HG02885 (cell line): ENCODE results near the gene MLLT10.

Source experiments
- ATAC-seq: cut with Tn5 transposase; IDR thresholded peaks from one replicate; pipeline ENCODE4 v1.9.1; 2021; ENCODE audit warnings: mild to moderate bottlenecking; ENCODE audit not compliant: unreplicated experiment, poor library complexity

MLLT10 gene

DNA sequence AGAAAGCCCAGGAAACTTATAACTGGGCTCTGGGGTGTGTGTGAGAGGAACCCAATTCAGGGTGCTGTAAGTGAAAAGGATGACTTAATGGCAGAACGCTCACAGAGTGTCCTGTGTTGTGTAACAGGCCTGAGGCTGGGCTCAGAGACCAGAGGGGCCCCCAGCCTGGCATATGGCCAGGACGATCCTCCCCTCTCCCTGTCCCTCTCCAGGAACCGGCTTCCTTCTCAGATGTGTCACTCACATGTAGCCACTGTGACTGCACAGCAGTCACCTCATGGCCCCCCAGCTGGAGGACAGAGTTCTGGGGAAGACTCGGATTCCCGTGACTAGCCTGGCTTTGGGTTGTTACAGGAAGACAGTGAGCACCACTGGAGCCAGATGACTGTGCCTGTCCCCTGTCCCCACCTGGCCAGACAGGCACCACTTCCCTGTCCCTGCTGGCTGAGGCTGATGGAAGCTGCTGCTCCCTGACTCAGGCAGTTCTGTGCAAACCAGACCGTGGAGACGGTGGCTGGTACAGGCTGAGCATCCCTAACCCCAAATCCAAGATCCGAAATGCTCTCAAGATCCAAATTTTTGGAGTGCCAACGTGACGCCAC lies 220.5 kb downstream of the MLLT10 start:
- no peak for ATAC-seq

DNA sequence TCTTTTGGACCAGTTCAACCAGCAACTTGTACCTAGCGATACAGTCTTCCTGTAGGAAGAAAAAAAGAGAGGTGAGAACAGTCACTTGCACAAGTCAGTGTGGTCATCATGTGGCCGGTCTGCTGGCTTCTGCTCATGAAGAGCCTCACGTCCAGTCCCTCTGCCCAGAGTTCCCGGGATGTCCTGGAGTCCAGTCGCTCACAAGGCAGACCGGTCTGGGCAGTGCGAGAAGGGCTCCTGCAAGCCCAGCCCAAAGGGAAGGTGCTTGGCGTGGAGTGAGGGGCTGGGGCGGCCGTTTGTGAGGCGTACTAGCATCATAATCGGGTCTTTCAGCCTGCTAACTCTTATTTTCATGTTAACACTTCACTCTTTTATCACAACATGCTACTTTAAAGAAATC lies 222.7 kb downstream of the MLLT10 start:
- ATAC-seq = no peak

DNA sequence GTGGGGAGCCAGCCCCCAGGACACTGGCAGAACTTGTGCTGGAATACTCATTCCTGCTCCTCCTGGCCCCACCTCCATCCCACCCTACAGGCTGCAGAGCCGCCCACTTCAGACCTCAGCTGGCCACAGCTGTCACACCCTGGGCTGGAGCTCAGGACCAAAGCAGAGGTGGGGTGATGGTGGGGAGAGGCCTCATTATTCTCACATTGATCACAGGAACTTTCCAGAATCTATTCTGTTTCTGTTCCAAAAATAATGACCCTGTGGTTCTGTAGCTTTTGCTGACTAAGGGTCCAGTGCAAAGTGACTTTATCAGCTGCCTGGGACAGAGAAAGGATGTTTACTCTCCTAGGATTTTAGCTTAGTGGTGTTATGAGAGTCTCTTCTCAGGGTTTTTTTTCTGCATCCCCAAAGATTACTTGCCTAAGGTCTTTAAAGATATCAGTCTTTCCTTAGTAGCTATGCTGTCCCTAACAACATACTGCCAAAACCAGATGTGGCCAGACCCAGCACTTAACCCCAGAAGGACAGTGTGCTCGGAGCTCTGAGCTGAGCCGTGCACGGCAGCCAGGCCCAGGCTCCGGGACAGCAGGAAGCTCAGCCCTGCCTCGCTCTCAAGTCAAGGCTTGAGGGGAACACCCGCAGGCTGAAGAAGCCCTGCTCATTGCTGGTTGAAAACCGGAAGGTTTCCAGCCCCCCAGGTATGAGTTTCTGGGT lies 223.3 kb downstream of the MLLT10 start:
- no peak for ATAC-seq

DNA sequence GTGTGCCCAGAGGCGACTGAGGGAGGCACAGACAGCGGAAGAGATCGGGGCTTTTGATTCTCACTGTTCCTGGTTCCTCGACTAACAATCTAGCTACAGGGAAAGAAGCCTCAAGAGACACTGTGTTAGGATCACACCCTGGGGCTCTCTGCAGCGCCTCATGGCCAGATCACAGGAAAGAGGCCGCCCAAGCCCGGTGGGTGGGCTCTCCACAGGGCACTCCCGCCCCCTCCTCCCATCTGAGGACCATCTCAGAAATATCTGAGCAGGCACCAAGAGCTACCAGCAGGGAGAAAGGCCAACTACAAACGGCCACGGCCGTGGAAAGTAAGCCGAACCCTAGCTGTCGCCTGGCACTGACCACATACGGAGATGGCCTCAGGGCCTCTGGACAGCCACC lies 224.2 kb downstream of the MLLT10 start:
- no peak for ATAC-seq

DNA sequence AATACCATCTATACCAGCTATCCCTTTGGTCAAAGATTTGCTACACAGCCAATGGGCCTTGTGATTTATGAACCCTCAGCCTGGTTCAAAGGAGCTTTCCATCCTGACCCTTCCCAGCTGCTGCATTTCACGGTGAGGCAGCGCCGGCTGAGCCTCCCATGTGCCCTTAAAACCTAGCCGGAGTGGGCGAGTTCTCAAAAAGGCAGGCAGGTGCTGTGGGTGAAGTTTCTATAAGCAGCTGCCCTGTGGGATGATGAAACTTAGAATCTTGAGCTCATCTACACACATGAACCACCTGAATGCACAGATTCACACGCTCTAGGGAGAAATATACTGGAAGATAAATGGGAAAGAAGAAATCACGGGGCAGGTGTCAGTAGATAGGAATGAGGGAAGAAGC lies 224.7 kb downstream of the MLLT10 start:
- ATAC-seq = no peak

DNA sequence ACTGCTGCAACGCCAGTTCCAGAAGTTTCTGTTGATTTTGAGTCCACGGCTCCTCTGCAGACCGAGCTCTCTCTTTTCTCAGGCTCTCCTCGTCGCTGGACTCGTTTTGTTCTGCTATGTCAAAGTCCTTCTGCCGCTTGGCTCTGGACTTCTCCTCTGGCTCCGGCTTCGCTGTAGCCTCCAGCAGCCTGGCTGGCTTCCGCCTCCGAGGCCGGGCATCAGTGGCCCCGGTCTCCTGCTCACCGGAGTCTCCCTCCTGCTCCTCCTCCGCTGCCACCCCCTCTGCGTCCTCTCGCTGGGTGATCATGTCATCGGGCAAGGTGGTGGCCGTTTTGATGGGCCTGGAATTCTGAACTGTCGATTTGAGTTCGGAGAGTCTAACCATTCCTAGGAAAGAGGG lies 225.2 kb downstream of the MLLT10 start:
- no peak for ATAC-seq

DNA sequence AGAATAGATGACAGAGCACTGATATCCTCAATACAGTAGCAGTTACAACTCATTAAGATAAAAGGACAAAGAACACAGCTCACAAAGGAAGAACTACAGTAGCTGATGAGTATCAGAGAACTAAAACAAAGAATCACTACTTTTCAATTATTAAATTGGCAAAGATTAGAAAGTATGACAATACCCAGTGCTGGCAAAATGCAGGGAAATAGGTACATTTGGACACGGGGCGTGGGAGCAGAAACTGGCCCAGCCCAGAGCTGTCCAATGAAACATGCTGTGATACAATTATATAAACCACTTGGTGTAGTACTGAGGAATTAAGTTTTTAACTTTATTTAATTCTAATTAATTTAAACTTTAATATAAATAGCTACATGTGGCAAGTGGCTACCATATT lies 226.3 kb downstream of the MLLT10 start:
- no peak for ATAC-seq

DNA sequence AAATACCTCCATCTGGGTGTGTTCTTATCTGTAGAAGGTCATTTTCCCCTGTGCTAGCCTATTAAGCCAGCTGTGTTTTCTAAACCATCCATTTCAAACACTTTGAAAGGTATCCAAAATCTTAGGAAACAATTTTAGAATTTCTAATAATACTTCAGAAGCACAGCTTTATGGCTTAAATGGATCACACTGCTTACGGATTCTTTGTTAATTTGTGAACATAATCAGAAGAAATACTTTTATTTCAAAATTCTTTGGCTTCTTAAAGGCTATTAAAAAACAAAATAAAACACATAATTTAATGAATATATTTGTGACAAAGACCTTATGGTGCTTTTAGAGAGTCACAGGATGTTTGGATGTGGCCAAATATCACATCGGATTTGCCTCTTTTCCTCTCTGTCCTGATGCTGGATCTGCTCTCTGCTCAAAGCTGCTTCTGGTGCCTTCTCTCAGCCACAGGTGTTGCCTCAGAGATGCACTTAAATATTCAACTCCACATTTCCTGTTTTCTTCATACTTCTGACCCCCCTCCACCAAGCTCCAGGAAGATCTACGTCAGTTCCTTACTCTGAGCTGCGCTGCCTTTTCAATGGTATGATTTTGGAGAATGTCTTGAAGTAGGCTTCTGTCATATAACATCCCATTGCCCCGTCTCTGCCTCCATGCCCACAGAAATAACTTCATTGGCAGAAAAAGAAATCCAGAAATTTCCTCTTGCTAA lies 230.6 kb downstream of the MLLT10 start:
- ATAC-seq = no peak

DNA sequence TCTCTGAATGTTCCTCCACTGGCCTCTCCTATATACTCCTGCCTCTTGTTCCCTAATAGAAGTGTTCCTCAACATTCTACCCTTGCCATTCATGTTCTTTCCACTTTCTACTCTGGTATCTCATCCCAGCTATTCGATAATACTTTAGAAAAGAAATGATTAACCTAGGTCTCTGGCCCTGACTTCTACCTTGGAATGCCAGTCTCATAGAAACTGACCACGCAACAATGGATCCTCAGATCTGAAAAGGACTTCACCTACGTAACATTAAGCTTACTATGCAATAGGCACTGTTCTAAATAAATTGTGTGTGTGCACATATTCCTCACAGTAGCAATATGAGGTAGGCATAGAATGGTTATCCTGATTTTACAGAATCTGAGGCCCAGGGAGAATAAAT lies 235.0 kb downstream of the MLLT10 start:
- no peak for ATAC-seq

DNA sequence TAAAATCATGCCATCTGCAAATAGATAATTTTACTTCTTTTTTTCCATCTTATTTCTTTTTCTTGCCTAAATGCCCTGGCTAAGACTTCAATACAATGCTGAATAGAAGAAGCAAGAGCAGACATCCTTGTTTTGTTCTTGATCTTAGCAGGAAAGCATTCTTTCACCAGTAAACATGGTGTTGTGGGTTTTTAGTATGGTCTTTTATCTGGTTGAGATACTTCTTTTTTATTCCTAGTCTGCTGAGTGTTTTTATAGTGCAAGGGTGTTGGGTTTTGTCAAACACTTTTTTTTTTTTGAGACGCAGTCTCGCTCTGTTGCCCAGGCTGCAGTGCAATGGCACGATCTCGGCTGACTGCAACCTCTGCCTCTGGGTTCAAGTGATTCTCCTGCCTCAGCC lies 237.2 kb downstream of the MLLT10 start:
- no peak for ATAC-seq

DNA sequence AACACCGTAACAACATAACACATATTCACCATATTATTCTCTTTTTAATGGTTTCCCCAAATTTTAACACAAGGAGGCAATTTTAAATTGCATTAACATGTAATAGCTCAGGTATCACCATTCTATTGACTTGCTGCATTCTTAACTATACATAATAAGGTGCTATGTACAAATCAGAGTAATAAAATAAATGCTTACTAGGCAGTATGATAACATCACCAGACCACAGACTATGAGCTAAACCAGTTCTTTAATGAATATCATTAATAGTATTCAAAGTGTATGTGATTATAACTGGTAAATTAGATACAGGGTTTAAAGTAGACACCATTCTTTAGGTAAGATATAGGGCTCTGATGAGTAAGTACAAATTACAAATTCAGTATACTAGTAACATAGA lies 242.9 kb downstream of the MLLT10 start:
- no peak for ATAC-seq

DNA sequence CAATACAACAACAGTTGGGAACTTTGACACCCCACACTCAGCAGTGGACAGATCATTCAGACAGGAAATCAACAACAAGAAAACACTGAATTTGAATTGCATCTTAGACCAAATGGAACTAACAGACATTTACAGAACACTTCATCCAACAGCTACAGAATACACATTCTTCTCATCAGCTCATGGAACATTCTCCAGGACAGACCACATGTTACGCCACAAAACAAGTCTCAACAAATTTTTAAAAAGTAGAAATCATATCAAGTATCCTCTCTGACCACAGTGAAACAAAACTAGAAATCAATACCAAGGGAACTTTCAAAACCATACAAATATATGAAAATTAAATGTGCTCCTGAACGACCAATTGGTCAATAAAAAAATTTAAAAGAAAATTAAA lies 257.2 kb downstream of the MLLT10 start:
- ATAC-seq = no peak
